Nephron progenitor cell (in vitro differentiated cells): ENCODE data around the gene CD300LB.

Source experiments
- DNase-seq: peaks from one replicate; pipeline ENCODE4 v3.0.0; 2021
- H3K27ac Mint-ChIP-seq: 2 replicates; pipeline ENCODE4 v1.8.0; 2021; ENCODE audit warnings: mild to moderate bottlenecking, moderate library complexity, mixed read lengths
- H3K27me3 Mint-ChIP-seq: 2 replicates; pipeline ENCODE4 v1.8.0; 2021; ENCODE audit warnings: mild to moderate bottlenecking, low read depth, mixed read lengths; ENCODE audit not compliant: poor library complexity
- H3K36me3 Mint-ChIP-seq: 2 replicates; pipeline ENCODE4 v1.8.0; 2021; ENCODE audit warnings: low read depth, mixed read lengths
- H3K4me1 Mint-ChIP-seq: 2 replicates; pipeline ENCODE4 v1.8.0; 2021; ENCODE audit warnings: mixed read lengths
- H3K4me3 Mint-ChIP-seq: 2 replicates; pipeline ENCODE4 v1.8.0; 2021; ENCODE audit warnings: mild to moderate bottlenecking, moderate library complexity, mixed read lengths
- H3K9me3 Mint-ChIP-seq: 2 replicates; pipeline ENCODE4 v1.8.0; 2021; ENCODE audit warnings: mild to moderate bottlenecking, moderate library complexity, mixed read lengths
- CTCF ChIP-seq: fragments of 200-600 bp; sonication (generic); IDR thresholded peaks from 2 replicates; pipeline ENCODE4 v1.5.0; 2021; ENCODE audit warnings: antibody characterized with exemption

The CD300LB gene

GRCh38 chr17:74532115-74532514, 840 bp upstream of the CD300LB start:
- peaks cover 48% of the 10 kb centered on the region for H3K27me3 Mint-ChIP-seq
- no peak for TF ChIP-seq CTCF
- no peaks in the 10 kb centered on the region for H3K36me3 Mint-ChIP-seq
- no peaks in the 10 kb centered on the region for H3K4me1 Mint-ChIP-seq
- no peak overlapping the region for H3K27ac Mint-ChIP-seq
- DNase-seq, result no peak
- peaks cover 19% of the 10 kb centered on the region for H3K9me3 Mint-ChIP-seq
- H3K4me3 Mint-ChIP-seq, result no peak overlapping the region

GRCh38 chr17:74530831-74531150, 484 bp downstream of the CD300LB start:
- H3K4me1 Mint-ChIP-seq, result no peaks in the 10 kb centered on the region
- no peak overlapping the region for H3K27ac Mint-ChIP-seq
- H3K4me3 Mint-ChIP-seq, result no peak overlapping the region
- peaks cover 16% of the 10 kb centered on the region for H3K9me3 Mint-ChIP-seq
- H3K36me3 Mint-ChIP-seq, result no peaks in the 10 kb centered on the region
- TF ChIP-seq CTCF, result no peak
- H3K27me3 Mint-ChIP-seq, result peaks cover 45% of the 10 kb centered on the region
- no peak for DNase-seq

- Mint-ChIP-seq H3K36me3 (no peaks in the 10 kb centered on the region), H3K27me3 (peaks cover 42% of the 10 kb centered on the region), H3K4me1 (no peaks in the 10 kb centered on the region), H3K4me3 (no peak overlapping the region), H3K27ac (no peak overlapping the region), H3K9me3 (peaks cover 7% of the 10 kb centered on the region)
- no peak for TF ChIP-seq CTCF
- no peak for DNase-seq
Measured at GRCh38 chr17:74529243-74529642, 2.0 kb downstream of the CD300LB start.

- TF ChIP-seq CTCF, result no peak
- H3K27ac Mint-ChIP-seq, result no peak overlapping the region
Measured at GRCh38 chr17:74528491-74529199, 2.6 kb downstream of the CD300LB start.

GRCh38 chr17:74527756-74528155, 3.5 kb downstream of the CD300LB start:
- Mint-ChIP-seq H3K27ac (no peak overlapping the region), H3K4me3 (no peak overlapping the region), H3K4me1 (no peaks in the 10 kb centered on the region), H3K27me3 (peaks cover 49% of the 10 kb centered on the region), H3K36me3 (no peaks in the 10 kb centered on the region), H3K9me3 (peaks cover 7% of the 10 kb centered on the region)
- DNase-seq, result no peak
- no peak for TF ChIP-seq CTCF

More at GRCh38 chr17:74528491-74529199, 2.6 kb downstream of the CD300LB start:
- no peak overlapping the region for H3K4me3 Mint-ChIP-seq
- peaks cover 5% of the 10 kb centered on the region for H3K9me3 Mint-ChIP-seq
- no peaks in the 10 kb centered on the region for H3K36me3 Mint-ChIP-seq
- peaks cover 46% of the 10 kb centered on the region for H3K27me3 Mint-ChIP-seq
- no peak for DNase-seq
- no peaks in the 10 kb centered on the region for H3K4me1 Mint-ChIP-seq

GRCh38 chr17:74527081-74527480, 4.2 kb downstream of the CD300LB start:
- Mint-ChIP-seq H3K4me1 (no peaks in the 10 kb centered on the region), H3K36me3 (no peaks in the 10 kb centered on the region), H3K27ac (no peak overlapping the region), H3K4me3 (no peak overlapping the region), H3K27me3 (peaks cover 54% of the 10 kb centered on the region), H3K9me3 (peaks cover 7% of the 10 kb centered on the region)
- TF ChIP-seq CTCF, result no peak
- DNase-seq, result no peak
